Astrocyte (in vitro differentiated cells and primary cell): ENCODE measurements around the gene LGR6. TPM values are rescaled to one million over a fixed set of nuclear protein-coding genes. Genes with fewer than 3 reads are reported as not detected.

Source experiments
- DNase-seq: peaks from one replicate; pipeline ENCODE4 v3.0.0-alpha.2; 2010; ENCODE audit warnings: low read depth
- FAIRE-seq: peaks from 2 replicates; lab custom pipeline; 2011; peaks lifted over from hg19 to GRCh38; lab: Jason Lieb, UNC
- H2AFZ ChIP-seq: 2 replicates; pipeline ENCODE4 v1.6.0; 2012; ENCODE audit warnings: low read depth, low read length, inconsistent platforms
- H3K27ac ChIP-seq: 2 replicates; pipeline ENCODE4 v1.5.1; 2011; ENCODE audit warnings: low read depth, low read length, inconsistent platforms
- H3K27me3 ChIP-seq: 2 replicates; pipeline ENCODE4 v1.6.0; 2011; ENCODE audit warnings: low read length, inconsistent platforms; ENCODE audit not compliant: insufficient read depth
- H3K36me3 ChIP-seq: 2 replicates; pipeline ENCODE4 v1.5.1; 2011; ENCODE audit warnings: low read length, inconsistent platforms; ENCODE audit not compliant: insufficient read depth
- H3K4me1 ChIP-seq: 2 replicates; pipeline ENCODE4 v1.5.1; 2011; ENCODE audit warnings: low read length, inconsistent platforms; ENCODE audit not compliant: insufficient read depth
- H3K4me2 ChIP-seq: 2 replicates; pipeline ENCODE4 v1.6.0; 2012; ENCODE audit warnings: low read length, inconsistent platforms
- H3K4me3 ChIP-seq: 2 replicates; pipeline ENCODE4 v1.5.1; 2011; ENCODE audit warnings: low read depth, mild to moderate bottlenecking, low read length, inconsistent platforms; ENCODE audit not compliant: insufficient read depth
- H3K79me2 ChIP-seq: 2 replicates; pipeline ENCODE4 v1.6.0; 2012; ENCODE audit warnings: mild to moderate bottlenecking, low read length, inconsistent platforms; ENCODE audit not compliant: insufficient read depth
- H3K9ac ChIP-seq: 2 replicates; pipeline ENCODE4 v1.6.0; 2012; ENCODE audit warnings: mild to moderate bottlenecking, low read length, inconsistent platforms
- H3K9me3 ChIP-seq: 2 replicates; pipeline ENCODE4 v1.5.1; 2012; ENCODE audit warnings: low read depth, mild to moderate bottlenecking, low read length, inconsistent platforms; ENCODE audit not compliant: insufficient read depth
- H4K20me1 ChIP-seq: 2 replicates; pipeline ENCODE4 v1.6.0; 2012; ENCODE audit warnings: low read length, inconsistent platforms; ENCODE audit not compliant: insufficient read depth
- H3K27ac Mint-ChIP-seq: one replicate; pipeline ENCODE4 v1.8.0; 2021; ENCODE audit warnings: mild to moderate bottlenecking, mixed read lengths; ENCODE audit not compliant: unreplicated experiment
- H3K27me3 Mint-ChIP-seq: one replicate; pipeline ENCODE4 v1.8.0; 2021; ENCODE audit warnings: low read depth, mixed read lengths; ENCODE audit not compliant: unreplicated experiment
- H3K36me3 Mint-ChIP-seq: one replicate; pipeline ENCODE4 v1.8.0; 2021; ENCODE audit warnings: low read depth, mixed read lengths; ENCODE audit not compliant: unreplicated experiment
- H3K4me1 Mint-ChIP-seq: one replicate; pipeline ENCODE4 v1.8.0; 2021; ENCODE audit warnings: low read depth, mixed read lengths; ENCODE audit not compliant: unreplicated experiment
- H3K4me3 Mint-ChIP-seq: one replicate; pipeline ENCODE4 v1.8.0; 2021; ENCODE audit warnings: mild to moderate bottlenecking, moderate library complexity, mixed read lengths; ENCODE audit not compliant: unreplicated experiment
- H3K9me3 Mint-ChIP-seq: one replicate; pipeline ENCODE4 v1.8.0; 2021; ENCODE audit warnings: mild to moderate bottlenecking, mixed read lengths; ENCODE audit not compliant: unreplicated experiment
- EZH2 ChIP-seq: IDR thresholded peaks from 2 replicates; pipeline ENCODE4 v1.6.1; 2012; ENCODE audit warnings: mild to moderate bottlenecking, low read length, inconsistent platforms; ENCODE audit not compliant: insufficient read depth
- total RNA-seq: library from RNA; stranded (reverse); gene quantifications from 2 replicates; pipeline ENCODE4 v1.2.1, GENCODE V29; 2021
- TF ChIP-seq, protein P1 (sequence below): IDR thresholded peaks from 2 replicates; pipeline ENCODE4 v1.5.1; 2011; ENCODE audit warnings: low read depth, mild to moderate bottlenecking, inconsistent platforms, low read length, moderate library complexity; ENCODE audit not compliant: insufficient read depth

Gene LGR6
- total RNA-seq, 1 donor from 2014 or later, result 0.27 TPM

DNA sequence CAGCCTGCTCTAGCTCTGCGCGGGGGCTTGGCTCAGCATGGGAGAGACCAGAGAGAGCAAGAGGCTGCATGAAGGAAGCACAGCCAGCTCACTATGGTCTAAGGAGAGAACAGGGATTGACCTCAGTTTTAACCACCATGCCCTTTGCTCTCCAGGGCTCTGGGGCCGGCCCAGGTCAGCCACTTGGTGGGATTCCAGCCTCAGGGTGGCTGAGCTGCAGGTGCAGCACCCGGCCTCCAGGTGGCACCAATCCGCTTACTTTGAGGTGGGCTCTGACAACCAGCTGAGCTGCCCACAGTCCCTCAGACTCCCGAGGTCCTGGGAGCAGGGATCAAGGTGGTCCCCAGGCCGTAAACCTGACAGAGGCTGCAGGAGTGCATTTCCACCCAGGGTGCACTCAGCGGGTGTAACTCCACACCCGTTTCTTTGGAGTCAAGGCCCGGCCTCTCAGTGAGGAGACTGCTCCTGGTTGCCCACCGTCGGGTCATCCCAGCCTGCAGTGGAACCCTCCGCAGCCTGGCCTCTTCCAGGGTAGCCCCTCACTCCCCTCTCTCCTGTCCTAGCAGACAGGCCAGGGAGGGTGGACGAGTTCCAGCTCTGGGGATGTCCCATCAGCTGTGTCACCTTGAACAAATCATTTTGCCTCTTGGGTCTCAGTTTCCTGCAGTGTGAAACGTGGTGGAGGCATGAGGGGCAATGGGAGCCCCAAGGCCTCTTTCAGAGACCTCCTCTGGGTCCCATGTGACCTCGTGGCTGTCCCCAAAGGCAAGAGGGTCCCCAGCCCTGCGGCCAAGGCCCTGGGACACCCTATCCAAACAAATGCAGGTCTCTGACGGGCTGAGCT, 607 bp upstream of the LGR6 start:
- no peak overlapping the region for H3K4me3 Mint-ChIP-seq
- no peak overlapping the region for H3K27ac Mint-ChIP-seq
- peaks cover 1% of the 10 kb centered on the region for H3K4me1 Mint-ChIP-seq
- Histone ChIP-seq H4K20me1 (peaks cover 4% of the 10 kb centered on the region), H3K4me2 (peak overlapping the region; percentile 64), H3K9ac (no peak overlapping the region), H3K79me2 (no peaks in the 10 kb centered on the region), H2AFZ (peak overlapping the region; percentile 18), H3K27me3 (peaks cover 28% of the 10 kb centered on the region), H3K9me3 (no peaks in the 10 kb centered on the region), H3K4me1 (peaks cover 4% of the 10 kb centered on the region), H3K36me3 (no peaks in the 10 kb centered on the region), H3K4me3 (peak overlapping the region; percentile 5), H3K27ac (no peak overlapping the region)
- peaks cover 3% of the 10 kb centered on the region for H3K9me3 Mint-ChIP-seq
- TF ChIP-seq, protein P1, sequence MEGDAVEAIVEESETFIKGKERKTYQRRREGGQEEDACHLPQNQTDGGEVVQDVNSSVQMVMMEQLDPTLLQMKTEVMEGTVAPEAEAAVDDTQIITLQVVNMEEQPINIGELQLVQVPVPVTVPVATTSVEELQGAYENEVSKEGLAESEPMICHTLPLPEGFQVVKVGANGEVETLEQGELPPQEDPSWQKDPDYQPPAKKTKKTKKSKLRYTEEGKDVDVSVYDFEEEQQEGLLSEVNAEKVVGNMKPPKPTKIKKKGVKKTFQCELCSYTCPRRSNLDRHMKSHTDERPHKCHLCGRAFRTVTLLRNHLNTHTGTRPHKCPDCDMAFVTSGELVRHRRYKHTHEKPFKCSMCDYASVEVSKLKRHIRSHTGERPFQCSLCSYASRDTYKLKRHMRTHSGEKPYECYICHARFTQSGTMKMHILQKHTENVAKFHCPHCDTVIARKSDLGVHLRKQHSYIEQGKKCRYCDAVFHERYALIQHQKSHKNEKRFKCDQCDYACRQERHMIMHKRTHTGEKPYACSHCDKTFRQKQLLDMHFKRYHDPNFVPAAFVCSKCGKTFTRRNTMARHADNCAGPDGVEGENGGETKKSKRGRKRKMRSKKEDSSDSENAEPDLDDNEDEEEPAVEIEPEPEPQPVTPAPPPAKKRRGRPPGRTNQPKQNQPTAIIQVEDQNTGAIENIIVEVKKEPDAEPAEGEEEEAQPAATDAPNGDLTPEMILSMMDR, result peak; percentile 79
- no peak for TF ChIP-seq EZH2
- DNase-seq, result peak; percentile 16
- no peak for FAIRE-seq
- peaks cover 44% of the 10 kb centered on the region for H3K27me3 Mint-ChIP-seq
- H3K36me3 Mint-ChIP-seq, result peaks cover 3% of the 10 kb centered on the region

DNA sequence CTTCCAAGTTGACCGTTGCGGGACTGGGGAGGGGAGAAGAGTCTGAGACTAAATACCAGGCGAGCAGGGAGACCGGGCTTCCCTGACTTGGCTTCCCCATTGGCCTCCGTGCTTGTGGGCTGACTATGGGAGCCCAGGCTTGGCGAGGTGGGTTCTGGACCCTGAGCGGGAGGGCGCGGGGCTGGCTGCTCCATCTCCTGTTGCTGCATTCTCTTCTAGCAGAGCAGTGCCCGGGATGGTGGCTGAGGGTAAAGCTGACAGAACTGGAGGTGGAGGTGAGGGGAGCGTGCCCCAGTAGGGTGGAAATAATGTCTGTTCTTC, 689 bp downstream of the LGR6 start:
- Histone ChIP-seq H3K36me3 (no peaks in the 10 kb centered on the region), H3K9me3 (no peaks in the 10 kb centered on the region), H4K20me1 (peaks cover 4% of the 10 kb centered on the region), H3K4me2 (no peak overlapping the region), H3K27me3 (peaks cover 32% of the 10 kb centered on the region), H3K9ac (no peak overlapping the region), H2AFZ (no peak overlapping the region), H3K4me1 (peaks cover 4% of the 10 kb centered on the region), H3K79me2 (no peaks in the 10 kb centered on the region), H3K4me3 (no peak overlapping the region), H3K27ac (no peak overlapping the region)
- Mint-ChIP-seq H3K27ac (no peak overlapping the region), H3K4me1 (peaks cover 1% of the 10 kb centered on the region), H3K36me3 (peaks cover 3% of the 10 kb centered on the region), H3K4me3 (no peak overlapping the region), H3K9me3 (peaks cover 3% of the 10 kb centered on the region), H3K27me3 (peaks cover 50% of the 10 kb centered on the region)
- FAIRE-seq (no peak), DNase-seq (no peak)
- TF ChIP-seq, protein P1, result no peak
- TF ChIP-seq EZH2, result no peak
